GM23338 (cell line): ENCODE data around the gene CYSTM1.

ENCODE experiments used
- CTCF ChIP-seq, 2 experiments: fragments of 200-600 bp in 1 of 2; sonication (generic) in 1 of 2; conservative IDR thresholded peaks; 2 replicates each; pipeline versions ENCODE4 v1.5.1 to v1.6.1; 2016 to 2017; ENCODE audit warnings: antibody characterized with exemption in 2 of 2, low read depth in 2 of 2, mild to moderate bottlenecking in 2 of 2, moderate library complexity in 1 of 2
- EZH2 ChIP-seq: fragments of 200-600 bp; sonication (generic); IDR thresholded peaks from one replicate; pipeline ENCODE4 v1.8.0; 2017; ENCODE audit warnings: antibody characterized with exemption, mild to moderate bottlenecking, low read depth; ENCODE audit not compliant: unreplicated experiment
- POLR2AphosphoS5 ChIP-seq: IDR thresholded peaks from 2 replicates; pipeline ENCODE4 v1.6.1; 2016; ENCODE audit warnings: antibody characterized with exemption, low read depth

- TF ChIP-seq CTCF (conservative IDR thresholded peaks at IDR 0.05; ENCODE audit: low read depth in 2 of 2) (no peak), POLR2AphosphoS5 (no peak), EZH2 (no peak)
Observed at GRCh38 chr5:140270008-140270407, 95.0 kb downstream of the CYSTM1 start.
